HG03095 (cell line): ENCODE measurements around the gene JADE3.

Source experiments
- ATAC-seq: cut with Tn5 transposase; IDR thresholded peaks from one replicate; pipeline ENCODE4 v1.9.1; 2021; ENCODE audit warnings: moderate library complexity; ENCODE audit not compliant: unreplicated experiment

Gene JADE3

GRCh38 chrX:46992070-46992469, 79.8 kb downstream of the JADE3 start:
- no peak for ATAC-seq

DNA sequence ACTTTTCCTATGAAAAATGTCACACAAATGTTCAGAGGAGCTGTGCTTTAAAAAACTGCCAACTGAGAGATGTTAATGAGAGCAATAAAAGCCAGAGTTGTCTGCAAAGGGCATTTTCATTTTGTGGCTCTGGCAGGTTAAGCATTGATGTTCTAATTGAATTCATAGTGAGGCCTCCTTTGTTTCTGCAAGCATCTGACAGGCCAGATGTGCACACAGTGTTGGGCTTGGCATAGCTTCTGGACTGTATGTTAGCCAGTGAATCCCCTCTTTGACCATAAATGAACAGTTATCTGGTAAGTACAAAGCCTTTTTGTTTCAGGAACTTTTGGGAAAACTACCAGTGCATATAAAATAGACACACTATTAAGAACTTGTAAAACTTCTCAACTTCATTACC, 81.9 kb downstream of the JADE3 start:
- no peak for ATAC-seq

- no peak for ATAC-seq
These were observed 99.9 kb downstream of the JADE3 start for GRCh38 chrX:47012131-47012530.

DNA sequence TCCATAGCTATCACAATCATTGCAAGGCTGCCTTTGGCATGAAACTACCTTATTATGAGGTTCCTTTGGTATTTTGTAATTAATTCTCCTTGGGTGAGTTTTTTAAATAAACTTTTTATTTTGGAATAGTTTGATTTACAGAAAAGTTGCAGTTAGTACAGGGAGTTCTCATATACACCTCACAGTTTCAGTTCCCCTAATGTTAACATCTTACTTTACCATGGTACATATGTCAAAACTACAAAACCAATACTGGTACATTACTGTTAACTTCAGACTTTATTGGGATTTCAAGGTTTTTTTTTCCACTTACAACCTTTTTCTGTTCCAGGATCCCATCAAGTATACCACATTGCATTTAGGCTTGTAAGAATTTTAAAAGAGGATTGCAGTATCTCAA, 114.0 kb downstream of the JADE3 start:
- no peak for ATAC-seq

DNA sequence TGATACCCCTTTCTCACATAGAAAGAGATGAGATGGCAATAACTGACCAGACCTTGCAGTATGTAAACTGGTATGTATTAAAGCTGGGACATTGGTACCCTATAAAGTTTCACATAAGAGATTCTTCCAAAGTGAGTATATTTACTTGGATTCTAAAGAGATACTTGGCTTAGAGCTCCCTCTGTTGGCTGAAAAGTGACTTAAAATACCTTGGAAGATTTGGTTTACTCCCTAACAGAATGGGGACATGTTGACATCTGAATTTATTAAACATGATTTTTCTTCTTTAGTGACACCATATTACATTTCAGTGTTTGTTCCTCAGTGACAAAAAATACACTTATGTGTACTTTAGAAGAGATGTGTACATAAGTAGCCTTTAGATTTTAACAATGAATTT, 118.1 kb downstream of the JADE3 start:
- ATAC-seq = no peak

- no peak for ATAC-seq
These were observed 135.8 kb downstream of the JADE3 start for GRCh38 chrX:47047989-47048388.

GRCh38 chrX:47059142-47059874, 147.1 kb downstream of the JADE3 start:
- ATAC-seq = no peak

- ATAC-seq = no peak
These were observed 148.5 kb downstream of the JADE3 start for GRCh38 chrX:47060708-47061107.

DNA sequence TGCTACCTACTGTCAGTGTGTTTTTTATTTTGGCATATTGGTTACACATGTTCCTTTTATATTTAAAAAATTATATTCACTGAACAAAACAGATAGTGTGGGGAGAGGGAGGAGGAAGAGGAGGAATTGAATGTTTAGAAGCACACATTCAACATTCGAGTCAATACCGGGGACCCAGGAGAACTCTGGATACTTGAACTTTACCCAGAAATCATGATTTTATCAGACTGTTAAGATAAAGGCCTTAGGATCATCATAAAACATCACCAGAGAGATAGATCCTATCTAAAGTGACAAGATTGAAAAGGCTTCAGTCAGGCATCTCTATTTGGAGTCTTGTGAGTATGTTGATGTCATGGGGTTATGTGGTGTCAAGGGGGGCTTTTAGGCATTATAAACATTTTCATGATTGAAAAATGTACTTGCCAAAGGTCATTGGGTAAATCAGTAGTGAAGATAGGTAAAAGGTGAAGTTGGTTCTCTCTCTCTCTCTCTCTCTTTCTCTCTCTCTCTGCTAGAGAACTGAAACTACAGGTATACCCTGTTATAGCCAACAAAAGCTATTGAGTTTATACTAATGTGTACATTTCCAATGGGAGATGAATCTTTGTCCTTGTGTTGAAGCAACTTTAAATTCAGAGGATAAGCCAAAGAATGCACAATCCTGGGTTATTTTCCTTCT, 149.2 kb downstream of the JADE3 start:
- no peak for ATAC-seq

GRCh38 chrX:47063179-47063578, 151.0 kb downstream of the JADE3 start:
- ATAC-seq = no peak

DNA sequence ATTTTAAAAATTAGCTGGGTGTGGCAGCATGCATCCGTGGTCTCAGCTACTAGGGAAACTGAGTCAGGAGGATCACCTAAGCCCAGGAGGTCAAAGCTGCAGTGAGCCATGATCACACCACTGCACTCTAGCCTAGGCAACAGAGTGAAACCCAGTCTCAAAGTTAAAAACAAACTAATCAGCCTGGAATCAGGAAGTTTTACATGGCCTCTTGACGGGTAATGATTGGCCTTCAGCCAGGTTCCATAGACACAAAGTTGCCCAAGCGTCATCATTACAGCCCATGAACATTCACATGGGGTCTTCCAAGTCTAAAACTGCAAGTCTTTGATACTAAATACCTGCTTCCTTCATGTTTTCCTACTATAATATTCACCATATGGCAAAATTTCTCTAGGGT, 156.0 kb downstream of the JADE3 start:
- ATAC-seq = no peak

DNA sequence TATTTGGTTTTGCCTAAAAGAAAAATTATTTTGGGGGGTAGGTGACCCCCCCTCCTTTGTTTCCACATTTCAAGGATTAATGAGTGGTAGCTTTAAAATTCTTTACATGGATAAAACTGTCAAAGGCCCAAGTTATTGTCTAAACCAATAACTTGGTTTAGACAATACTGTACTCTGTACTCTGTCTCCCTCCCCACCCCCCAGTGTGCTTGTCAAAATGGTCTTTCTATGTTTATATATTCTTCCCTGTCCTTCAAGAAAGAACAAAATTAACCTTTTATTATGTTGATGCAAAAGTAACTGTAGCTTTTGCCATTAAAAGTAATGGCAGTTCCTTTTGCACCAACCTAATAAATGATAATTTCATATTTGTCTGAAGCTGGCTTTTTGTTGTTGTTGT, 156.5 kb downstream of the JADE3 start:
- no peak for ATAC-seq

DNA sequence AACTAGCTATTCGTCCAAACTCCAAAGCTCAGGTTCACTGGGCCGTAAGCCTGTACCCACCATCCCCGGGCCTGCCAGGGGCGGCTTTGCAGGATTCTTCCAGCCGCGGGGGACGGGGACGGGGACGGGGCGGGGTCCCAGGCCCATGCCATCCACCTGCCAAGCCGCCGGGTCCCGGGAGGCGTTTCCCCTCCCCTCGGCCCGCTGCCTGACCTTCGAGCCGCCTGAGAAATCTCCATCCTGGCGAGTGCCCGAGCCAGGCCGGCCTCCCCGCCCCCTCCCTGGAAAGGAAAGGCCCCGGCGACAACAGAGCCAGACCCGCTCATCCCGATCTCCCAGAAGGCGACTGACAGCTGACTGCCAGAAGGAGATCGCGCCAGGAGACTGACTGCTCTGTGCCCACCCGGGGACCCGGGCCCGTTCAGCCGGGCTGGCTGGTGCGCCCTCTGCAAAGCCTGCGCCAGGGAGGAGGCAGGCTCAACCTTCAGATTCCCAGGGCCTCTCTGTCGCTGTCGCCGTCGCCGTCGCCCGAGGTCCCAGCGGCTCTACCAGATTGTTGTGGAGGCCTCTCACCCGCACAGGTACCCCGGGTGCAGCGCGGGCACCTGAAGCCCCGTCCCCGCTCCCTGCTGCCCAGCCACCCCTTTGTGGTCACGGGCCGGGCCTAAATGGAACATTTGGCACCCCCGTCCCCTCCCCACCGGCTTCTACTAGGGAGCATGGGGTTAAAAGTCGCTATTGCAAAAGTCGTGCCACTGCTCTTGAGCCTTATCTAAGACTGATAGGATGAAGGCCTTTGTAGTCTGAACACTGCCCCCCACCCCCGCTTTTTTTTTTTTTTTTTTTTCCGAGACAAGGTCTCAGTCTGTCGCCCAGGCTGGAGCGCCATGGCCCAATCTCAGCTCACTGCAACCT, 166.2 kb downstream of the JADE3 start, which contains the start of gene RGN:
TSS of gene RGN (plus strand) at position 315 of the 915 bp plus-strand sequence. CDS start 2,702 bp downstream, outside the sequence.
- no peak for ATAC-seq

- no peak for ATAC-seq
These were observed 168.1 kb downstream of the JADE3 start for GRCh38 chrX:47080215-47080914.

DNA sequence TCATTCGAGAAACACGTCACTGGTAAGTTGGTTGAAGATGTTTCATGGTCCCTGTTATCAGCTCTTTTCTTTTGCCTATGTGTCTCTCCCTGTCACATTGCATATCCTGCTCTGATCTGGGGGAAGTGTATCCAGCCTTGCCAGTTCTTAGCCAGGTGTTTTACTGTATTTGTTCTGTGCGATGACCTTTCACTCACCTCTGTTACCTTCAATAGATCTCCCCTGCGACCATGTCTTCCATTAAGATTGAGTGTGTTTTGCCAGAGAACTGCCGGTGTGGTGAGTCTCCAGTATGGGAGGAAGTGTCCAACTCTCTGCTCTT, 168.7 kb downstream of the JADE3 start:
- no peak for ATAC-seq

- ATAC-seq = no peak
These were observed 179.0 kb downstream of the JADE3 start for GRCh38 chrX:47091149-47091775.

- ATAC-seq = no peak
These were observed 181.0 kb downstream of the JADE3 start for GRCh38 chrX:47093248-47093647.

- no peak for ATAC-seq
These were observed 181.6 kb downstream of the JADE3 start for GRCh38 chrX:47093860-47094259.

DNA sequence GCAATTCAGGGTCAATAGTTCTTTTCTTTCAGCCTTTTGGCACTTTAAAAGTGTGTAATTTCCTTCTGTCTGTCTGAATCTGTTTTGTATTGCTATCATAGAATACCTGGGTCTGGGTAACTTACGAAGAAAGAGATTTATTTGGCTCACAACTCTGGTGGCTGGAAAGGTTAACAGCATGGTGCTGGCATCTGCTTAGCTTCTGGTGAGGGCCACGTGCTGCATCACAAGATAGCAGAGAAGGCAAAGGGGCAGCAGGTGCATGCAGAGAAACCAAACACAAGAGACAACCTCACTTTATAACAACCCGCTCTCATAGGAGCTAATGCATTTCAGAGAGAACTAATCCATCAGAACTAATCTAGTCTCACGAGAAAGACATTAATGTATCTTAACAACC, 184.8 kb downstream of the JADE3 start:
- ATAC-seq = no peak

DNA sequence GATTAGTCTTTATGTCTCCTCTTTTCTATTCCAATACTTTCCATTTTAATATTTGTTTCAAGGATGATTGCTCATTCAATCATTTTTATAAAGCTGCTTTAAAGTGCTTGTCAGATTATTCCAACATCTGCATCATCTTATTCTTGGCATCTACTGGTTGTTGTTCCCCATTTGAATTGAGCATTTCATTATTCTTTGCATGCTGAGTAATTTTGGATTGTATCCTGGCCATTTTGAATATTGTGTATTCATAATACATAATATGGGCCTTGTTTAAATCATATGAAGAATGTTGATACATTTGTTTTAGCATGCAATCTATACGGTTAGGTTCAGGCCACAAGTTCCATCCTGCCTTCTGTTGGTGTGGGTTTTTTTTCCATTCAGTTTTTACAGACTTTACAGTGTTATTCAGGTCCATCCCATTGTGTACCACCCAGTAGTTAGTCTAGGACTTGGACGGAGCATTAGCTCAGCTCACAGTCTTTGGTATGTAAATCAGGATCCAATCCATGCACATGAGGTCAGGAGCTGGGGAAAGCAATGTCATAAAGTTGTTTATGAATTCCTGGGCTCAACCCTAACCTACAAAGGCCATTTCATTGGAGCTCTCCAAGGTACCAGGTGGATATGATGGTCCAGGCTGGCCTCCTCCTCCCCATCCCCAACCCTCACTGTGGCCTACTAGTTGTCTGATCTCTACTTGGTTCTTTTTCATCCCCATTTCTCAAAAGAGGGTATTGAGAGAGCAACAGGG, 186.3 kb downstream of the JADE3 start:
- ATAC-seq = no peak
